Brain microvascular endothelial cell (primary cell): Measurements from ENCODE around the gene PRR23A.
"Not testable (repeated sequence)": the region's sequence is repeated elsewhere in the genome, so short reads cannot be mapped to it uniquely, and the experiment has no call there.

Experiments used
- DNase-seq: peaks from one replicate; pipeline ENCODE4 v3.0.0-alpha.2; 2020
- H3K27ac ChIP-seq: fragments of 250-450 bp; sonication (Bioruptor Pico); 2 replicates; pipeline ENCODE4 v1.5.1; 2020; ENCODE audit warnings: mild to moderate bottlenecking, moderate library complexity
- H3K27me3 ChIP-seq: fragments of 250-450 bp; sonication (Bioruptor Pico); replicated peaks from 2 replicates; pipeline ENCODE4 v1.5.1; 2020; ENCODE audit warnings: mild to moderate bottlenecking
- H3K36me3 ChIP-seq: fragments of 250-450 bp; sonication (Bioruptor Pico); replicated peaks from 2 replicates; pipeline ENCODE4 v1.5.1; 2020; ENCODE audit warnings: mild to moderate bottlenecking
- H3K4me3 ChIP-seq: 2 replicates; pipeline ENCODE4 v1.5.1; 2011; ENCODE audit warnings: low read depth, mild to moderate bottlenecking, control low read depth, low read length, moderate library complexity
- in situ Hi-C: cut with HindIII; loops from 2 replicates; pipeline ENCODE4 v1.10.0; 2017; ENCODE audit warnings: low sequenced_read_pairs, low pct_ligation_motif_present
- TF ChIP-seq, protein P1 (sequence below): IDR thresholded peaks from 2 replicates; pipeline ENCODE4 v1.5.1; 2011; ENCODE audit warnings: low read depth, mild to moderate bottlenecking, moderate library complexity, low read length, control low read depth, inconsistent platforms; ENCODE audit errors: missing control alignments

PRR23A gene

DNA sequence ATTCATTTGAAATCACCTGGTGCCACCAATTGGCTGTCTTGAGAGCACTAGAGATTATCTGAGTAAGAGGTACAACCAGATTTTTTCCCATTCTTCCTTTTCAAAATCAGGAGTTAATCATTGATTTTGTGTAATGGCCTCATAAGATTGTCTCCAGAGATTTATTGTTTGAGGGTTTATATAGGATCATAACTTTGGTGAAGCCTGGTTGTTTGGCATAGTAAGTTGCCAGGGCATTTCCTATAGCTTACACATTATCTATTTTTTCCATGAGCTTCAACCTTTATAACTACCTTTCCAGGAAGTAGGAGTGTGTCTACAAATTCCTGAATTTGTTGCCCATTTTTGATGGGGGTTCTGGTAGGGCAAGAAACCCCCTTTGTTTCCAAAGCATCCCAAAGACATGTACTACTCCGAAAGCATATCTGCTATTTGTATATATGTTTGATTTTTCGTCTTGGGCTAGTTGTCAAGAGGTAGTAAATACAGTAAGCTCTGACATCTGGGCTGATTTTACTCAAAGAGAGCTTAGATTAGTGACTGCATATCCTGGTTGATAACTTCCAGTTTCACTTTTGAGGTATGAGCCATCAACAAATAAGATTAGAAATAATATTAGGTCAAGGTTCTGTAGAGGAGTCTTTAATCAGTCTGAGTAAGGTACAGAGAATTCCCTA lies 26.4 kb upstream of the PRR23A start:
- TF ChIP-seq, protein P1, sequence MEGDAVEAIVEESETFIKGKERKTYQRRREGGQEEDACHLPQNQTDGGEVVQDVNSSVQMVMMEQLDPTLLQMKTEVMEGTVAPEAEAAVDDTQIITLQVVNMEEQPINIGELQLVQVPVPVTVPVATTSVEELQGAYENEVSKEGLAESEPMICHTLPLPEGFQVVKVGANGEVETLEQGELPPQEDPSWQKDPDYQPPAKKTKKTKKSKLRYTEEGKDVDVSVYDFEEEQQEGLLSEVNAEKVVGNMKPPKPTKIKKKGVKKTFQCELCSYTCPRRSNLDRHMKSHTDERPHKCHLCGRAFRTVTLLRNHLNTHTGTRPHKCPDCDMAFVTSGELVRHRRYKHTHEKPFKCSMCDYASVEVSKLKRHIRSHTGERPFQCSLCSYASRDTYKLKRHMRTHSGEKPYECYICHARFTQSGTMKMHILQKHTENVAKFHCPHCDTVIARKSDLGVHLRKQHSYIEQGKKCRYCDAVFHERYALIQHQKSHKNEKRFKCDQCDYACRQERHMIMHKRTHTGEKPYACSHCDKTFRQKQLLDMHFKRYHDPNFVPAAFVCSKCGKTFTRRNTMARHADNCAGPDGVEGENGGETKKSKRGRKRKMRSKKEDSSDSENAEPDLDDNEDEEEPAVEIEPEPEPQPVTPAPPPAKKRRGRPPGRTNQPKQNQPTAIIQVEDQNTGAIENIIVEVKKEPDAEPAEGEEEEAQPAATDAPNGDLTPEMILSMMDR: no peak
- Histone ChIP-seq H3K36me3 (no peaks in the 10 kb centered on the region), H3K27me3 (no peaks in the 10 kb centered on the region), H3K27ac (no peak overlapping the region), H3K4me3 (no peak overlapping the region)
- in situ Hi-C loops: no loop called here
- no peak for DNase-seq

DNA sequence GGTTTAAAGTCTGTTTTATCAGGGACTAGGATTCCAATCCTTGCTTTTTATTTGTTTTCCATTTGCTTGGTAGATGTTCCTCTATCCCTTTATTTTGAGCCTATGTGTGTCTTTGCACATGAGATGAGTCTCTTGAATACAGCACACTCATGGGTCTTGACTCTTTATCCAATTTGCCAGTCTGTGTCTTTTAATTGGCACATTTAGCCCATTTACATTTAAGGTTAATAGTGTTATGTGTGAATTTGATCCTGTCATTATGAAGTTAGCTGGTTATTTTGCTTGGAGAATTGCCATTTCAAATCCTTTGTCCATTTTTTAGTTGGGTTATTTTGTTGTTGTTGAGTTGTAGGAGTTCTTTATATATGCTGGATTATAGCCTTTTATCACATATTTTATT lies 24.5 kb upstream of the PRR23A start:
- in situ Hi-C loops, H3K27me3 ChIP-seq: not testable (repeated sequence)

DNA sequence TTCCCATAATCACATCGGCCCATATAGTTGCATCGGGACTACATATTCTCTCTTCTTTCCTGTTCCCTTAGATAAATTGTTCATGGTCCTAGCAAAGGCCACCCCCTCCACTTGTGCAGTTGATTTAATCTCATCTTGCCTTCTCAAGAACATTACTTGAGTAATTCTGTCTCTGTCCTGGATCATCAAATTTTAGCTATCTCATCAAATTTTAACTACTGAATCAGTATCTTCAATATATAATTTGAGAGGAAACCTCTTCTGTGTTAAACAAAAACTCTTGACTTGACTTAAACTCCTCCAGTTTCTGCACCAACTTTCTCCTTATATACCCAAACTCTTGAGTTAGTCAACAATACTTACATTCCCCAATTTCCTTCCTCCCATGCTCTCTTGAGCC lies 18.9 kb upstream of the PRR23A start:
- Histone ChIP-seq H3K27me3 (no peaks in the 10 kb centered on the region), H3K36me3 (no peaks in the 10 kb centered on the region), H3K4me3 (no peak overlapping the region), H3K27ac (no peak overlapping the region)
- in situ Hi-C loops: no loop called here
- DNase-seq: no peak
- TF ChIP-seq, protein P1: no peak

More for the DNA sequence above, 24.5 kb upstream of the PRR23A start:
- H3K27ac ChIP-seq, H3K36me3 ChIP-seq, DNase-seq, H3K4me3 ChIP-seq: not testable (repeated sequence)

DNA sequence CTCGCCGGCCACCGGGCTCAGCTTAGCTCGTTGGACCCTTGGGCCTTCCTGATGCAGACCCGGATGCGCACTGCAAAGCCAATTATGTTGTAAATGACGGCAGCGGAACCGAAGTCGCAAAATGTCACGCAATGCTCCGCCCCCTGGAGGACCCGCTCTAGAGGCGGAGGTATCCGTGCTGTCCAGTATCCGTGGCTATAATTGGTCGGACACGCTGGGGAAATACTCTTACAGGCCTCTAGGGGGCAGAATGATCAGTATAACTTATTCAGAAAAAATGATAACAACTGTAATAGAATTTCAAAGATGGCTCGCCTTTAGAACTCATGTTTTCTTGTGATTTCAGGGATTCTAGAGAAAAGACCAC lies 14.8 kb upstream of the PRR23A start, which contains the start of gene PRR23B:
Gene PRR23B (minus strand): TSS at position 59 of the 367 bp plus-strand sequence. CDS start 265 bp downstream, outside the sequence.
- H3K27me3 ChIP-seq: no peaks in the 10 kb centered on the region
- DNase-seq: no peak
- no peak within 1 kb of the TSS for H3K4me3 ChIP-seq
- in situ Hi-C loops: no loop called here
- TF ChIP-seq, protein P1: peak; percentile 36
- no peaks in the 10 kb centered on the region for H3K36me3 ChIP-seq
- H3K27ac ChIP-seq: no peak within 1 kb of the TSS

DNA sequence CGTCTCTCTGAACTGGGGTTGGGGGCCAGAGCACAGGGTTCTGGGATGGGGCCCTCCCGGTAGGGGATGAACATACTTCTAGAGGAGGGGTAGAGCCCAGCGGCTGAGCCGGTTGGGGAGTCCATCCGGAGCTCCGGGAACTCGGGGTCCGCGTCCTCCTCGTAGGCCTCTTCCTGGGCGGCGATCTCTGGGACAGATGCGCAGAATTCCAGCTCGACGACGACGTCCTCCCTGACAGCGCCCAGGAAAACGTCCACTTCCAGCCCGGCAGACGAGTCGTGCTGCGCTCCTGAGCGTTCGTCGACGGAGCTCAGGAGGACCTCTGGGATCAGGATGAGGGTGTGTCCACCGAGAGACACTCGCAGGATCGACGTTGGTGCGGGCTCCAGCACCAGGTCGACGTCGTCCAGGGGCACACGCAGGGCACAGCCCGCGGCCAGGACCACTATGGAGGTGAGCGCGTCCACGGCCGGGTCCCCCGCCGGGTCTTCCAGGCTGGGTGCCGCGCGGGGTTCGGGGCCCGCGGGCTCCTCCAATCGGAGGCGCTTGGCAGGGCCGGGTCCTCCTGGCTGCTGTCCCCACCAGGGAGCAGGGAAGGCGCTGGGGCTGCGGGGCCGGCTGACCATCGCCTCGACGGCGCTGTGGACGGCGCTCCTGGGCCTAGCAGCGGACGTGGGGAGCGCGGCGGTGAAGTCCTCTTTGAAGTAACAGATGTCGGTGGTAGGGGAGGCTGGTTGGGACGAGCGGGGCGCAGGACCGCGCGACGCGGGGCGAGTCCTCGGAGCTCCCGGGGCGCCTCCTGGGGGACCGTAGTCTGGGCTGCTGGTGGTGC lies 14.2 kb upstream of the PRR23A start:
- no peak overlapping the region for H3K4me3 ChIP-seq
- no peak for DNase-seq
- no peak overlapping the region for H3K27ac ChIP-seq
- in situ Hi-C loops: no loop called here
- H3K36me3 ChIP-seq: no peaks in the 10 kb centered on the region
- no peaks in the 10 kb centered on the region for H3K27me3 ChIP-seq
- TF ChIP-seq, protein P1: no peak

DNA sequence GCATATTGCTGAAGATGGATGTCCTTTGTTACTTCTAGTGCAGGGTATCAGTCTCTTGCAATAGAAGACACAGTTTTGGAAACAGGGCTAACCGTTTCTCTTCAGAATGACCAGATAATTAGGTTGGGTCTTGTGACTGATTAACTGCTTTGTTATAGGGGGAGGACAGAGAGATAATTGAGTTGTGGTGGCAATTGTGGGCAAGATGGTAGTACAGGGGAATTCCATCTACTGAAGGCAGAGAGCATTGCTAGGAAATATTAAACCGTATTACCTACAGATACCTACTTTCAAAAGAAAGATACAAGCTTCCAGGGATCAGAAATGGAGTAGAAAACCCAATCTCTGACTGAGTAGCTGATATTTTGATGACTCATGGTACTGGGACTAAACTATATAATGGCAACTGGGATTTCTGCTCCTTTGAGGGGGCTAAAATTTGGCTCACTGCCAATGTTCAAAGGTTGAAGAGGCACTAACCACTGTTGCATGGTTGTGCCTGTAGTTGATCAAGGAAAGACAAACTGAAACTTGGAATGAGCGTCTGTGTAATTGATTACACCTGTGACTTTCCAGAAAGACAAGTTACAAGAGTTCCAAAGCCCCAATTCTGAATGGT lies 10.5 kb upstream of the PRR23A start:
- Histone ChIP-seq H3K4me3 (no peak overlapping the region), H3K36me3 (no peaks in the 10 kb centered on the region), H3K27me3 (no peaks in the 10 kb centered on the region), H3K27ac (no peak overlapping the region)
- DNase-seq: no peak
- in situ Hi-C loops: no loop called here
- TF ChIP-seq, protein P1: no peak
